ENCODE results near the gene GAGE10.
A peak's percentile ranks its signal among the peaks of the same experiment; 100 is the strongest.

The GAGE10 gene

DNA sequence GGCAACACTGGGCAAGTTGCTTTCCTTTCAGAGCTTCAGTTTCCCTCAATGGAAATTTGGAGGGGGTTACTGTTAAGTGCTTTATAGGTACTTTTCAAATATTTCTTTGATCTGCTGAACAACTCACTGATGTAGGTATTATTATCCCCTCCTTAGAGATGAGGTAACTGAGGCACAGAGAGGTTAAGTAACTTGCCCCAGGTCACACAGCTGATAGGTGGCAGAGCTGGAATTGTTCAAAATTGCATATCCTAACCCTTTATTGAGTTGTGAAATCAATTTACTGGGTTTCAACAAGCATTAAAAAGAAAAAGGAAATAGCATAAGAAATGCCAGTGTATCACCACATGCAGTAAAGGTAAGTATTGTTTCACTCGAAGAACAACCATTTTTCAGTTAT lies 27.2 kb upstream of the GAGE10 start:
- TF ChIP-seq CTCF (IDR thresholded peaks at IDR 0.05; ENCODE audit: low read depth, low read length), result no peak
- no peak overlapping the region for H3K4me3 ChIP-seq (replicated peaks in 1 of 2; ENCODE audit: low read depth in 2 of 2, low read length in 2 of 2)

DNA sequence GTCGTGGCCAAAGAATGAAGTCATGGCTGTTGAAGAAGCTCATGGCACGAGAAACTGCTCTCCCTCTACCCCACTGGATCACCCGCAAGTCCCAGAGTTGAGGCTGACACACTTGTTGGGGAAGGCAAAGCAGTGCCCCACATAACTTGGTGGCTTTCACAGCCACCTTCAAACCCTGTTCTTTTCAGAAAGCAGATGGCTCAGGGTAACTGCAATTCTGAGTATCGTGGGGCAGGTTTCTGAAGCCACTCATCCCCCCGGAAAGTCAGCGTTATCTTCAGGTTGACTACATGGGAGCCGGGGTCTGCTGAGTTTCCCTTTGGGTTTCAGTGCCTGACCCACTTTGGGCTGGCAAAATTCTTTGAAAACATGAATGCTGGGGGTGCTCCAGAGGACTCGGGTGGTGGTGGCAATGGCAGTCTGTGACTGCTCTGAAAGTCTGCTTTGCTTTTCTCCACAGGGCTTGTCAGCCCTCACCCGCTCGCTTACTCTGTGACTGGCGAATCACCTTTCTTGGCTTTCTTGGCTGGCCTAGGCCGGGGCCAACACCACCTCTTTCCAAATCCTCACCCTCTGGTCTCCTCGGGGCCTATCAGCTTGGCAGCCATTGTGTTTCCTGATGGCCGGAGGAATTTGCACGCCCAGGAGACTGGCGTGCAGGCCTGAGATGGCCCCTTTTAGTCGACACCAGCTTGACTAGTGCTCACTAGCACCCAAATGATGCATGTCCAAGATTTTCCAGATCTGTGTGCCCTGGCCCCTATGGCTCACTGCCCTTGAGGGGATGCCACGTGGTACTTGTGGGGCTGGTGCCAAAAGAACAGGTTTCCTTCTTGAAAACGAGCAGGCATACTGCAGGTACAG lies 26.5 kb upstream of the GAGE10 start:
- no peak overlapping the region for H3K4me3 ChIP-seq (replicated peaks in 1 of 2; ENCODE audit: low read depth in 2 of 2, low read length in 2 of 2)
- peak in 1 of 2 donors; percentile 0 for DNase-seq (ENCODE audit: low read depth in 2 of 2)
- TF ChIP-seq CTCF (IDR thresholded peaks at IDR 0.05; ENCODE audit: low read depth, low read length), result no peak

More for the DNA sequence above, 27.2 kb upstream of the GAGE10 start:
- DNase-seq (ENCODE audit: low read depth in 2 of 2), result no peak

DNA sequence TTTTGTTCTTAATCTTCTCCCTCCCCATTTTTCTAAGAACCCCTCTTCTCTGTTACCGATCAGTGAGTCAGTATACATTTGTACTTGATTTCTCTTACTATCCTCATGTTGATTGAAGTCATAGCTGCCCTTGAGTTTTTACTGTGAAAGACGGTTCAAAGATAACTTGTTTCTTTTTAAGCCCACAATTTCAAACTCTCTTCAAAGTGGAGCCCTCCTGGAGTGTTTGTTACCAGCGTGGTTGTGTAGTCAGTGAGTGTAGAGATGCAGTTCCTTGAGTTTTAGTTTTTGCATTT lies 26.0 kb upstream of the GAGE10 start:
- no peak for DNase-seq (ENCODE audit: low read depth in 2 of 2)
- no peak for TF ChIP-seq CTCF (IDR thresholded peaks at IDR 0.05; ENCODE audit: low read depth, low read length)
- H3K4me3 ChIP-seq (replicated peaks in 1 of 2; ENCODE audit: low read depth in 2 of 2, low read length in 2 of 2), result no peak overlapping the region

- no peak for DNase-seq (ENCODE audit: low read depth in 2 of 2)
- H3K4me3 ChIP-seq (replicated peaks in 1 of 2; ENCODE audit: low read depth in 2 of 2, low read length in 2 of 2), result no peak overlapping the region
- TF ChIP-seq CTCF (IDR thresholded peaks at IDR 0.05; ENCODE audit: low read depth, low read length), result no peak
Measured at GRCh38 chrX:49278081-49278480, 25.4 kb upstream of the GAGE10 start.

- no peak overlapping the region for H3K4me3 ChIP-seq (replicated peaks in 1 of 2; ENCODE audit: low read depth in 2 of 2, low read length in 2 of 2)
- TF ChIP-seq CTCF (IDR thresholded peaks at IDR 0.05; ENCODE audit: low read depth, low read length), result peak; percentile 34
- DNase-seq (ENCODE audit: low read depth in 2 of 2), result peak; percentile 43 to 58
Measured at GRCh38 chrX:49282647-49283011, 20.8 kb upstream of the GAGE10 start.

GRCh38 chrX:49284212-49284611 lies 19.2 kb upstream of the GAGE10 start:
- TF ChIP-seq CTCF (IDR thresholded peaks at IDR 0.05; ENCODE audit: low read depth, low read length), result no peak
- DNase-seq (ENCODE audit: low read depth in 2 of 2), result no peak
- H3K4me3 ChIP-seq (replicated peaks in 1 of 2; ENCODE audit: low read depth in 2 of 2, low read length in 2 of 2), result no peak overlapping the region

DNA sequence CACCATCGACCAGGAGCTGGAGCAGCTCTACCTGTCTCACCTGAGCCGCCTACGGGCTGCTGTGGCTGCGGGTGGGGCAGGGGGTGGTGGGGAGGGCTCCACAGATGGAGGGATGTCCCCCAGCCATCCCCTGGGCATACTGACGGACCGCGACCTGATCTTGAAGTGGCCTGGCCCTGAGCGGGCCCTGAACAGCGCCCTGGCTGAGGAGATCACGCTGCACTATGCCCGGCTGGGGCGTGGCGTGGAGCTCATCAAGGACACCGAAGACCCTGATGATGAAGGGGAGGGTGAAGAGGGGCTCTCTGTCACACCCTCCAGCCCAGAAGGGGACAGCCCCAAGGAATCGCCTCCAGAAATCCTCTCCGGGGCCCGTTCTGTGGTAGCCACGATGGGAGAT lies 17.3 kb upstream of the GAGE10 start:
- no peak for DNase-seq (ENCODE audit: low read depth in 2 of 2)
- H3K4me3 ChIP-seq (replicated peaks in 1 of 2; ENCODE audit: low read depth in 2 of 2, low read length in 2 of 2), result no peak overlapping the region
- TF ChIP-seq CTCF (IDR thresholded peaks at IDR 0.05; ENCODE audit: low read depth, low read length), result no peak

Measured in cardiac fibroblast (primary cell).